Measurements from ENCODE around the gene GPAT2.
"Not testable (repeated sequence)": the region's sequence is repeated elsewhere in the genome, so short reads cannot be mapped to it uniquely, and the experiment has no call there.

Gene GPAT2

DNA sequence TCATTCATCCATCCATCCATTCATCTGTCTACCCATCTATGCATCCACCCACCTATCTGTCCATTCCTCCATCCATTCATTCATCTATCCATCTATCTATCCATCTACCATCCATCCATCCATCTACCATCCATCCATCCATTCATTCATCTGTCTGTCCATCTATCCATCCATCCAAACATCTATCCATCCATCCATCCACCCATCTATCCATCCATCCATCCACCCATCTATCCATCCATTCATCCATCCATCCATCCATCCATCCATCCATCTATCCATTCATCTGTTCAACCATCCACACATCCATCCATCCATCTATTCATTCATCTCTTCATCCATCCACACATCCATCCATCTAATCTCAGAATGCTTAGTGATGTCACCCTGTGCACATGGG, 30.0 kb upstream of the GPAT2 start:
- DNase-seq, result not testable (repeated sequence)

DNA sequence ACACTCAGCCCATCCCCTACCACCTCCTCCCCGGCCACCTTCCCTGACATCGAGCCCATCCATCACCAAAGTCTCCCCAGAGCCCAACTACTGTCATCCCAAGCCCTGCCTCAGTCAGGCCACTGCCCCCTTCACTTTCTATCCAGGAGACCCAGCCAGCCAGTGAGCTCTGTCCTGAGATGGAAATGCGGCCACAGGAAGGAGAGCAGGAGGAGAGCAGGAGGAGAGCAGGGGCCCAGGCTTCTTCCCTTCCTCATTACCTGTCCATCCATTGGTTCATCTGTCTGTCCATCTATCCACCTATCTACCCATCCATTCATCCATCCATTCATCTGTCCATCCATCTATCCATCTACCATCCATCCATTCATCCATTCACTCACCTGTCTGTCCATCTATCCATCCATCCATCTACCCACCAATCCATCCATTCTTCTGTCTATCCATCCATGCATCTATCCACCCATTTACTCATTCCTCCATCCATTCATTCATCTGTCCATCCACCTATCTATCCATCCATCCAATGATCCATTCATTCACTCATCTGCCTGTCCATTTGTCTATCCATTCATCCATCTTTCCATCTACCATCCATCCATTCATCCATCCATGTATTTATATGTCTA, 29.4 kb upstream of the GPAT2 start:
- DNase-seq, result not testable (repeated sequence)

DNA sequence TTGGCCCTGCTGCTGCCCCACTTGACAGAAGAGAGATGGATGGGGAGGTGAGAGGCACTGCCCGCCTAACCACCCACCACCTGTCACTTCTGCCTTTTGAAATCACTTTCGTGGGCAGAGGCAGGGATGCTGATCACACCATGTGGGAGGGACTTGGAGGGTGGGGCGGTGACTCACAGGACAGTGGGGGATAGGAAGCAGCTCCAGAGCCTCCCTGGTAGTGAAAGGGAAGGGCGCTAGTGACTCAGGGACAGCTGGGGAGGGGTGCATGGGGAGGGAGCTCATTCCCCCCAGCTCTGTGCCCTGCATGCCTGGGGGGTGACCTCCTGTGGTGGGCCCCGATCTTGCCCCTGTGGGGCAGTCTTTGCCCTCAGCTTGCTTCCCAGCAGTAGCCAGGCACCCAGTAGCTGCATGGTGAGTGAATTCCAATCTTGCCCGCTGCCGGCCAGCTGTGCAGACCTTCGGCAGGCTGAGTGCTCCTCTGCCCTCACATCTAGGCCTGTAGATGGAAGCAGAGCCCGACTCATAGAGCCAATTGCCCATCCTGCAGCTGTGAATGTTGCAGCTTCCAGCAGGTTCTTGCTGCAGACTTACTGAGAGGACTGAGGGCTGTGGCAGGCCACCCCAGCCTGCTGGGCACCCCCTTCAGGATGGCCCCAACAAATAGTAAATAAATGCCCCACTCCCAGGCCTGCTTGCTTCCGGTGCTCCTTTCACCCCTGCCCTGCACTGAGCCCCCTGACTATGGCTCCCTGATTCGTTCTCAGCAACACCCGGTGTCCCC, 28.6 kb upstream of the GPAT2 start:
- DNase-seq, result not testable (repeated sequence)

DNA sequence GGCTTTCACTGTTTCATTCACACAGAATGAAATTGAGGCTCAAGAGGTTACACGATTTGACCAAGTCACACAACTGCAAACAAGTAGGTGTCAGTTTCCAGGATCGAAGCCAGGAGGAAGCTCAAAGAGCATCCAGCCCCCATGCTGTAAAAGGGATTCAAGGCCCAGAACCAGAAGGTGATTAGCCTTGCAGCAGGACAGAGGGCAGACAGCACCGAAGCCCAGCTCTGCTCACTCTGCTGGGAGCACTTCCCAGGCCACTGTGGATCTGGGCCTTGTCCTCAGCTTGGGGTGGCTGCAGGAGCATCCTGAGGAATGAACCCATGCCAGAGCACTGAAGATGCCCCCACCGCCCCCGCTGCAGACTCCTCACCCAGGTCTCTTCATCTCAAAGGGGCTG, 27.8 kb upstream of the GPAT2 start:
- DNase-seq, result not testable (repeated sequence)

DNA sequence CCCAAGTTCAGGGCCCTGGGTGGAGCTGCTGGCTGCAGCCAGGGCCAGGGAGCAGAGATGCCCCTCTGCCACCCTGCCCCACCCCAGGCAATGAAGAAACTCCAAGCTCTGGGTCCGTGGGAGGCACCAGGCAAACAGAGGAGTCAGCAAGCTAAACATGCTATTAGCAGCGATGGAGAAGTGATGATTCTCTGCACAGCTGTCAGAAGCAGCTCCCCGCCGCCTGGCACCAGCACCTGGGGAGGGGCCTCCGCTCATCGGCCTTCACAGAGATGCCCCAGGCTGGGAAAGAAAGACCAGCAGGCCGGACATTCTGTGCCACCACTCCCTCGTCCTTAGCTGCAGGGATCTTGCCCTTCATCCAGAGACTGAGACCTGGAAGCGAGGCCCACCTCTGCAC, 27.2 kb upstream of the GPAT2 start:
- not testable (repeated sequence) for DNase-seq

DNA sequence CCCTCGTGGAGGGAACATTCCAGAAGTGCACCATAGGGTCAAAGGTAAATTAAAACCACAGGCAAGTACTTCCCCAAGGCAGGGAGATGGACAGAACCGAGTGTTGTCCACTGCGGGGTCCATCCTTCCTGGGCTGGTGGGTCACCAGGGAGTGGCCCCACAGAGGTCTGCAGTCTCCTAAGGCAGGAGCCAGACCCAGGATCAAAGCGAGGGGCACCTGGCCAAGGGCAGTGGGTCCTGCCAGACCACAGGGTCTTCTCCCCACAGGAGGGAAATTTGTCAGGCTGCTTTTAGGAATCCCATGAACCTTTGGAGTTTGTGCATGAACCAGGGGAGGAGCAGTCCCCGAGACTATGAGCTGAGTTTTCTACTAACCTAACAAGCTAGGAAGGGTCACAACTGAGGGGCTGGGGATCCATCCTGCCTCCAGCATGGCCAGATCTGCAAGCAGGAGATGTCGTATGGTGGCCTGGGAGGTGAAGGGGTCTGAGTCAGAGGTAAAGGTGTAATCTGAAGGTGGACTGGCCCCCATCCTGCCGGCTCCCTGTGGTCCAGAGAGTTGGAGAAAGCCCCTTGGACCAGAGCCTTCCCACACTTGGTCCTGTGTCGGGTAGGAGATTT, 26.6 kb upstream of the GPAT2 start:
- DNase-seq, result not testable (repeated sequence)

DNA sequence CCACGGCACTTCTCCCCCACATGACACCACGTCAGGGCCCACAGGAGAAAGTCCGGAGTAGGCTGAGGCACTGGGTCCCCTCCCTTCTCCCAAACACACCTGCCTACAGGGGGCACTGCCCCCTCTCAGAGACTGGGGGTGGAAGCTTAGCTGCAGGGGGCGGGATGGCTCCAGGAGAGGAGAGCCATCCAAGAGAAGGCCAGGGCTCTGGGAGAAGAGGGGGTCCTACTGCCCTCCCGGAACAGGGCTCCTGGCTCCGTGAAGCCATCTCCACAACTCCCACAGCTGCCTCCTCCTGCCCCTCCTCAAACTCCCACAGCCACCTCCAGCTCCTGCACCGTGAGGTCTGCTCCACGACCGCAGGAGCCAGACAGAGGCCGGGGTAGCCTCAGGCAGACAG, 25.6 kb upstream of the GPAT2 start:
- DNase-seq, result not testable (repeated sequence)

DNA sequence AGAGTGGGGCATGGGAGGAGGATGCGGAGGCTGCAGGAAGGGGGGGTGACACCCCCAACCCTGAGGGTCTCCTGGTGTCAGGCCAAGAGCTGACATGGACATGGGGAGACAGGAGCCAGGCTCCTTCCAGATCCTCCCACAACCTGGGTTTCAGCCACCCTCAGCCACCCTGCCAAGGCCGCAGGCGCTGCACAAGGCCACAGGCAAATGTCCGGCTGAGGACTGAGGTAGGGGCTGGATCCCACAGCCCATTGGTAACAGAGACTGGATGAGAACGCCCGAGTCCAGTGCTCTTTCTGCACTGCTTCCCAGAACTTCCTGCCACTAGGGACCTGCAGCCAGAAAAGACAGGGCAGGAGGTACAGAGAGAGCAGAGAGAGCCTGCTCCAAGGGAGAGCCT, 24.7 kb upstream of the GPAT2 start:
- DNase-seq, result not testable (repeated sequence)

DNA sequence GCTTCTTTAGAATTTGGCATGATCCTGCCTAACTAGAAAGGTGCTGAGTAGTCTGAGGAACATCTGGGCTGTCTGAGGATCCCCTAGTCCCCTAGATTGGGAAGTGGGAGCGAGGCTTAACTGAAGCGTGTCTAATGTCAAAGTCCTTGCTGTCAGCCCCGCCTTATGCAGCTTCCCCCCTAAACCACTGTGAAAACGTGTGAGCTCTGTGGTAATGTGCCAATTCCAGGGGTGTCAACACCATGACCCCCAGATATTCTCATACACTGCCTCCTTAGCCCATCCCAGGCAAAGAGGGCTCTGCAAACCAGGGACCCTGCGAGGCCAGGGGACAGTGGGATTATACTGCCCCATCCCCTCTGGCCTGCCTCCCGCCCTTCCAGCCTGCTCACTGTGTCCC, 21.1 kb upstream of the GPAT2 start:
- not testable (repeated sequence) for DNase-seq

DNA sequence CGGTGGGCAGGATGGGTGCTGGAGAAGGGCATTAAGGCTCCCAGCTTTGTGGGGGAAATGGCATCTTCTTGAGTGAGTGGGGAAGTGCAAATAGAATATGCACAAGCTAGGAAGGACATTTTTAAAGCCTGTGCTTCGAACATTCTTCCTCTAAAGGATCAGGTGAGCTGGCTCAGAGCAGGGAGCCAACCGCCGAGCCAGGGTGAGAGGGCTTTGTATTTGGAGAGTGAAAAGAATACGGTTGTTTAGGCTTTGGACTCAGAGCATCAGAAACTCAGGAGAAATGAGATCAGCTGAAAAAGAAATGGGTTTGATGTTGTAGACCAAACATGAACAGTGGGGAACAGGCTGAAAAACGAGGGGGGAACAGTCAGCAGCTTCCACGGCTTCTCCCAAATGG, 19.8 kb upstream of the GPAT2 start:
- not testable (repeated sequence) for DNase-seq

DNA sequence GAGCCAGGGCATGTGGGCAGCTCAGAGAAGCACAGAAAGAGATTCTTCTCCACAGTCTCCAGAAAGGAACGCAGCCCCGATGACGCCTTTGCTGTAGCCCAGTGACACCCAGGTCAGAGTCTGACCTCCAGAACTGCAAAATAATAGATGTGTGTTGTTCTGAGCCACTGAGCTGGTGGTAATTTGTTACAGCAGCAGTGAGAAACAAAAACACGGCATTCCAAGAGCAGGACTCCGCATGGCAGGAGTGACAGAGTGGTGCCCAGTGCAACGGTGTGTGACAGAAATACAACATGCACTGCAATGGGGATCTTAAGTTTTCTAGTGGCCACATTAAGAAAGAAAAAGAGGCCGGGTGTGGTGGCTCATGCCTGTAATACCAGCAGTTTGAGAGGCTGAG, 18.7 kb upstream of the GPAT2 start:
- not testable (repeated sequence) for DNase-seq

DNA sequence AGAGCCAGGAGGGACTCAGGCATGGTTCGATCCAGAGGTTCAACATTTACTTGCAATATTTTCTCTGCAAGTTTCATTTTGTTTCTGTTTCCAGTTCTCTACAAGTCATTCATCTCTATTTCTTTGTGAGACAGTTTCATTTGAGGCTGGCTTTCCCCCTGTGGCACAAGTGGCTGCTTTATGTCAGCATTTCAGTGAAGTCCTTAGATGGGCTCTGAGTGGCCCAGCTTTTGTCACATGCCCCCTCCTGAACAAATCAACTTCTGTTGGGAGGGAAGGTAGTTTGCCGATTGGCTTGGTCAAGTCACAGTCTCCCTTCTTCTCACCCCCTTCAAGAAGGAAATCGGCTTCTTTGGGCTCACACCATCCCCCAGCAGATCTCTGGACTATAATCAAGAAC, 17.9 kb upstream of the GPAT2 start:
- not testable (repeated sequence) for DNase-seq

DNA sequence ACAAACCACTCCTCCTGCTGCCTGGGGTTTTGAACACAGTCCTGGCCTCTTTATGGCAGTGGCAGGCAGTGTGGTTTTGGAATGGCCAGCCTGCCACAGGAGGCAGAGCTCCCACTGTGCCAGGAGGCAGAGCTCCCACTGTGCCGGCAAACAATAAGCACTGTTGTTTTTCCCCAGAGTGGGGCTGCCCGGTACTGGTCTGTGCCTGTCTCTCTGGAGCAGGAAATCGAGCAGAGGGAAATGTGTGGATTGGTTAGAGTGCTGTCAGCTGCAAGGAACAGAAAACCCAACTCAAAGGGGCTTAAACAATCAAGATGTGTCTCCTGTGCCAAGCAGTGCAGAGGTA, 15.2 kb upstream of the GPAT2 start:
- not testable (repeated sequence) for DNase-seq

DNA sequence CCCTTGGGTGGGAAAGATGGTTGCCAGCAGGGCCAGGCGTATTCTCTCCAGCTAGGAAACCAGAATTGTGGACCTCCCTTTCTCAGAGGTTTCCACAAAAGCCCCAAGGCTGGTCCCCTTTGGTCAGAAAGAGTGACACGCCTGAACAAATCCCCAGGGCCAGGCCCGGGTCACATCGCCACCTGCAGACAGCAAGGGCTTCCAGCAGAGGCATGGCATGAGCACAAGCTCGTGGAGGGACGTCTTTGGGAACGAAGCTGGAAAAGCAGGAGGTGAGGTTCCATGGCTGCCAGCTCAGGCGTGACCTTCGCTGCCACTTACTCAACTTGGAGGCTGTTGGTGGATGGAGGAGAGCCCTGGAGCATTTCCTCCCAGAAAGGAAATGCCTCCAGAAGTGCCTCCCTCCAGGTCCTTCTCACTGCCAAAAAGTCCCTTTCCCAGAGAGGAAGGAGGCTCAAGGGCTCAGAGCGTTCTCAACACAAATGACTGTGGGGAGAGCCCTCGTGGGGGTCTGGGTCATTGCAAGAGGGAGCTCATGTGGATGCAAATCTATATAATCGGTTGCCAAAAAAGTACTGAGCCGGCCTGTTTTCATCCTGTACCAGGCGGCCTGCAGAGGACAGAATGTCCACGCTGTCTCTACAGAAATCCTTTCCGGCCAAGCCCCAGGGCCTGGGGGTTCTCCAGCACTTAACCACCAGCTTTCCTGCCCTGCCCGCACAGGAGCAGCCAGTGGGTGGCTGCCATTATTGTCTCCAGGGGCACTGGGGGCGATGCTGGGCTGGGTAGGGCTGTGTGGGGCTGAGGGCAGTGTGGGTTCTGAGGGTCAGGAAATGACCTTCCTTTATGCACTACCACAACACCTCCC, 14.6 kb upstream of the GPAT2 start:
- not testable (repeated sequence) for DNase-seq

DNA sequence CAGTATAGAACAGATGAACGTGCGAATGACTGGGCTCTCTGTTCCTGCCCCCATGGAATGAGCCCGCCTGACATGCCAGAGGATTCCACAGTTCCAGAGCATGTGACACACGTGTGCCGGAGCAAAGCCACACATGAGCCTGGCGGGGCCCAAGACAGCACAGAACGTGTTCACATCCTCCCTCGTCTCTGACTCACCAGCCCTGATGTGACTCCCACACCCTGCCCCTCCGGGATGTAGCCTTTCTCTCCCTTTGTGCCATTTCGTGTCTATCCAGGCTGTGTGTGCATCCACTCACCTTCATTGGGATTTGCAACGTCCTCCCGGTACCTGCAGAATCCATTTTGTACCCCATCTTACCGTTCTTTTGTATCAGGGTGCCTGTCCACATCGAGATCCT, 838 bp upstream of the GPAT2 start:
- not testable (repeated sequence) for DNase-seq

DNA sequence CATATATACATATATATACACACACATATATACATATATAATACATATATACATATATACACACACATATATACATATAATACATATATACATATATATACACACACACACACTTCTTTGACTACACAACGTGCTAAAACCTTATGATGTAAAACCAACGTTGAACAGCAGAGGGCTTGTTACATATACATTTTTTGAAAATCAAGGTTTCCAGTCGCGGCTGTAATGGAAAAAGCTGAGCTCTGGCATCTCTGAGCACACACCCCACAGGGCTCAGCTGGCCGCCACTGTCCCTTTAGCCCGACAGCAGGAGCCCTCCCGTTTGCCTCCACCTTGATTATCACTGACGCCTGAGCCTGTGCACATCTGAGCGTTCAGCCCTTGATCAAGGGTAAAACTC, 719 bp downstream of the GPAT2 start:
- DNase-seq, result not testable (repeated sequence)

DNA sequence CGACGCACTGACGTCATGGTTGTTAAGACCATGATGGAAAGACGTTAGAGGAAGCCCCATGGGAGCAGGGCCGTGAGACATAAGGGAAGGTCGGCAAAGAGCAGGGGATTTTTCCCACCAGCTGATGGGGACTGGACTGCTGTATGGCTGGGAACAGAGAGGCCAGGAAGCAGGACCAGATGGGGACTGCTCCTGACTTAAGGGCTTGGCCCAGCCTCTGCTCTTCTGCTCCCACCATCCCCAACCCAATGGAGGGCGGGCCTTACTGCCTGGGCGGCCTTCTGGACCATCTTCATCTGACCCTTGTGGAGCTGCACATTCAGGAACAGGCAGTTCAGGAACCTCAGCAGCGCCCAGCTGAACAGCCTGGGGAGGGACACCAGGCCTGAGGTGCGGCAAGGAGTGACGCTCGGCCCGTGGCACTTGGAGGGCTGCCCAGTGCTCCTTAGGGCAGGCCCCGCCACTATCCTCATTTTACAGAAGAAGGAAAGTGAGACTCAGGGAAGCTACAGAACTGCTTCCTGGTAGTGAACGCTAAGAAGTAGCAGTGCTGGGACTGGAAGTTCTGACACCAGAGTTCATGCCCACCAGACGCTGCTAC, 6.9 kb downstream of the GPAT2 start:
- not testable (repeated sequence) for DNase-seq

DNA sequence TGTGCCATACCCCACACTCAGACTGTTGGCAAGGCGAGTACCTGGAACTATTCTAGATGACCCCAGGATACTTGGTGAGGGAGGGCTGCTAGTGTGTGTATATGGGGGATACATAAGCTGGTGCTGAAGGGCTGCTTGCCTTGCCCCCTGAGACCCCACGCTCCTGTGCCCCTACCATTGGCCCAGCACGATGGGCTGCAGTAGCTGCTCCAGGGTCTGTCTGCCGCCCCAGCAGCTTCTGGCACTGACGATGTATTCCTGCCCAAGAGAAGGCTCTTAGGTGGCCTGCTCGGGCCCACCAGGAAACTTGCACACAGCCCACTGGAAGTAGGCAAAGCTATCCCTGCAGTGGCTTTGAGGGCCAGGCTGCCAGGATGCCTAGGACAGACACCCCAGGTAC, 9.0 kb downstream of the GPAT2 start:
- not testable (repeated sequence) for DNase-seq

DNA sequence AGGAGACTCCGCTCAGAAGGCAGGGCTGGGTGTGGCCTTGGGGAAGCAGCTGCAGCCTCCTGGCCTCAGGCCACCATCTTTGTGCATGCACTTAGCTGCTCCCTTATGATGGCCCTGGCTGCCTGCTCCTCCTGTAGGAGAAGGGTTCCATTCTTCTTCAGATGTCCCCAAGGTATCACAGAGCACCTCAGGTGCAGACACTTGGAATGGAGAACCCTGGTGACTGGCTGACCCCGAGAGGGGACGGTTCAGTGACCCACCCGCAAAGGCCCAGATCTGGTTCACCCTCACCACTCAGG, 9.6 kb downstream of the GPAT2 start:
- DNase-seq, result no peak

DNA sequence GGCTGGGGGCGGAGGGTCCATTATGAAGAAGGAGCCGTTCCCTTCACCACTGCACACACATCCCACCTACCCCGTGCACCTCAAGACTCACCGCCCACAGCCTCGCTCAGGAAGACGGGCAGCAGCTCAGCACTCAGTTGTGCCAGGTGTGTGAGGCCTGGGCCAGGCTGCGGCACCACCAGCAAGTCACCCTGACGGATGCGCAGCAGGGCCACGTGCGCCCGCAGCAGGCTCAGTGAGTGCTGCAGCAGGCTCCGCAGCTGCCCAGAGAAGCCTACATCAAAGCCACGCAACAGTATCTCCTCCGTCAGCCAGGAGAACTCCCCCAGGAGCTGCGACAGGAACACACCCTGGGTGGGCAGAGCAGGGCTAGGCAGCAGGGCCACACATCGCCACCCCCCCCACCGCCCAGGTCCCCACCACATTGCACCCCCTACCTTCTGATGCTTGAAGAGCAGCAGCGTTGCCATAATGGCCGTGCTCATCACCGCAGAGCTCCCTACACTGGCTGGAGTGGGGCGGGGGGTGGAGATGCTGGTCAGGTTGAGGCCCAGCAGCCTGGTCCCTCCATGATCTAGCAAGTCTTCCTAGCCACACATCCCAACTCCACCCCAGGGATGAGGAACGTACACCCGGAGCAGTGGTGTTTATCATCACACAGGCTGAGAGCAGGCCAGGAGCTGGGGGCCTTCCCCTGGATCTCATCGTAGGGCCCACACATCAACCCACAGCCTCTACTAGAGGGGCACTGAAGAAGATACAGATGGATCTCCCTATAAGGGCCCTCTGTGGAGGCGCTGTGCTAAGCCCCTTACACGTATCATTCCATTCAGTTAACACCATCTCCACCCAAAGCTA, 10.2 kb downstream of the GPAT2 start:
- no peak for DNase-seq

DNA sequence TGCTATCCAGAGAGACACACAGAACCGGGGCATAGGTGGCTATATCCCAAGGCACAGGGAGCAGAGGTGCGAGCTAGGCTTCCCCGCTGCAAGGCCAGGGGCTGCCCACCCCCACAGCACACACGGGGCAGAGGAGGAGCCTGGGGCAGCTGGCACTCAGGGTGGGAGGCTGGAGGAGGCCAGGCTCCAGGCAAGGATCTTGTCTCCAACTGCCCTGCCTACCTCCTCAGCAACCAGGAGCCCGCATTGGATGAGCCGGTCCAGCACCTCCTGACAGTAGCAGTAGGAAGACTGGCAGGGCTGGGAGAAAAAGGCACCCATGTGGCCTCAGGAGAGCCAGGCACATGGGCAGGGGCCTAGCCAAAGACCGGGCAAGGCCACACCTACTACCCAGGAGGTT, 11.0 kb downstream of the GPAT2 start:
- DNase-seq, result not testable (repeated sequence)

Data from NCI-H1105 treated with DMSO at 0.1 percent for 48 hours (cell line).